ENCODE results near the gene UBAP1. TPM values are rescaled to one million over a fixed set of nuclear protein-coding genes. Genes with fewer than 3 reads are reported as not detected.

The UBAP1 gene
- total and polyA plus RNA-seq, 9 of the 15 experiments (the other 6 are each of a cell fraction or from before 2014, with no cell fraction given), result 1.3 to 33.4 (median 16.5) TPM

DNA sequence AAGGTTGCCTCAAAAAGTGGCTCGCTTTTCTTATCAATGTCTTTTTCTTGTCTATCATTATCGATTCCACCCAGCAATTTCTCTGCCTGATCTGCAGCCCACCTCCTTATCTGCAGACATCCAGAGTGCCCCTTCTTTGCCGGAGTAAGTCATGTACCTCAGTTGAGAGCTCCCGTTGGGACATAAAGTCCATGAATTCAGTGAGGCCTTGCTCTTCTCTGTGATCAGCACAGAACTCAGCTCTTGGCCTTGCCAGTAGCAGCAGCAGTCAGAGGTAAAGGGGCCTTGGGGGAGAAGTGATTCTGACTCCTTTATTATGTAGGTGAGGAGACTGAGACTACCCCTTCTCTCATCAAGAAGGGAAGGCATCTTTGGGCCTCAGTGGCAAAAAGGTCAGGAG, 27.4 kb upstream of the UBAP1 start (continued):
- TF ChIP-seq, protein P1, sequence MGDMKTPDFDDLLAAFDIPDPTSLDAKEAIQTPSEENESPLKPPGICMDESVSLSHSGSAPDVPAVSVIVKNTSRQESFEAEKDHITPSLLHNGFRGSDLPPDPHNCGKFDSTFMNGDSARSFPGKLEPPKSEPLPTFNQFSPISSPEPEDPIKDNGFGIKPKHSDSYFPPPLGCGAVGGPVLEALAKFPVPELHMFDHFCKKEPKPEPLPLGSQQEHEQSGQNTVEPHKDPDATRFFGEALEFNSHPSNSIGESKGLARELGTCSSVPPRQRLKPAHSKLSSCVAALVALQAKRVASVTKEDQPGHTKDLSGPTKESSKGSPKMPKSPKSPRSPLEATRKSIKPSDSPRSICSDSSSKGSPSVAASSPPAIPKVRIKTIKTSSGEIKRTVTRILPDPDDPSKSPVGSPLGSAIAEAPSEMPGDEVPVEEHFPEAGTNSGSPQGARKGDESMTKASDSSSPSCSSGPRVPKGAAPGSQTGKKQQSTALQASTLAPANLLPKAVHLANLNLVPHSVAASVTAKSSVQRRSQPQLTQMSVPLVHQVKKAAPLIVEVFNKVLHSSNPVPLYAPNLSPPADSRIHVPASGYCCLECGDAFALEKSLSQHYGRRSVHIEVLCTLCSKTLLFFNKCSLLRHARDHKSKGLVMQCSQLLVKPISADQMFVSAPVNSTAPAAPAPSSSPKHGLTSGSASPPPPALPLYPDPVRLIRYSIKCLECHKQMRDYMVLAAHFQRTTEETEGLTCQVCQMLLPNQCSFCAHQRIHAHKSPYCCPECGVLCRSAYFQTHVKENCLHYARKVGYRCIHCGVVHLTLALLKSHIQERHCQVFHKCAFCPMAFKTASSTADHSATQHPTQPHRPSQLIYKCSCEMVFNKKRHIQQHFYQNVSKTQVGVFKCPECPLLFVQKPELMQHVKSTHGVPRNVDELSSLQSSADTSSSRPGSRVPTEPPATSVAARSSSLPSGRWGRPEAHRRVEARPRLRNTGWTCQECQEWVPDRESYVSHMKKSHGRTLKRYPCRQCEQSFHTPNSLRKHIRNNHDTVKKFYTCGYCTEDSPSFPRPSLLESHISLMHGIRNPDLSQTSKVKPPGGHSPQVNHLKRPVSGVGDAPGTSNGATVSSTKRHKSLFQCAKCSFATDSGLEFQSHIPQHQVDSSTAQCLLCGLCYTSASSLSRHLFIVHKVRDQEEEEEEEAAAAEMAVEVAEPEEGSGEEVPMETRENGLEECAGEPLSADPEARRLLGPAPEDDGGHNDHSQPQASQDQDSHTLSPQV (IDR thresholded peaks at IDR 0.05), result peak; percentile 73
- TF ChIP-seq ZNF780A (CRISPR knock-in tag; IDR thresholded peaks at IDR 0.05) (no peak), CBFA2T3 (IDR thresholded peaks at IDR 0.05) (peak; percentile 75), TEAD4 (IDR thresholded peaks at IDR 0.05; ENCODE audit: low read length) (peak; percentile 21; the same call in 1 of the 2 replicates), TEAD4 (CRISPR knock-in tag; IDR thresholded peaks at IDR 0.05; ENCODE audit: borderline replicate concordance) (no peak), ZNF57 (CRISPR knock-in tag; IDR thresholded peaks at IDR 0.05) (no peak)
- TF ChIP-seq, protein P2, sequence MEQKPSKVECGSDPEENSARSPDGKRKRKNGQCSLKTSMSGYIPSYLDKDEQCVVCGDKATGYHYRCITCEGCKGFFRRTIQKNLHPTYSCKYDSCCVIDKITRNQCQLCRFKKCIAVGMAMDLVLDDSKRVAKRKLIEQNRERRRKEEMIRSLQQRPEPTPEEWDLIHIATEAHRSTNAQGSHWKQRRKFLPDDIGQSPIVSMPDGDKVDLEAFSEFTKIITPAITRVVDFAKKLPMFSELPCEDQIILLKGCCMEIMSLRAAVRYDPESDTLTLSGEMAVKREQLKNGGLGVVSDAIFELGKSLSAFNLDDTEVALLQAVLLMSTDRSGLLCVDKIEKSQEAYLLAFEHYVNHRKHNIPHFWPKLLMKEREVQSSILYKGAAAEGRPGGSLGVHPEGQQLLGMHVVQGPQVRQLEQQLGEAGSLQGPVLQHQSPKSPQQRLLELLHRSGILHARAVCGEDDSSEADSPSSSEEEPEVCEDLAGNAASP (IDR thresholded peaks at IDR 0.05), result no peak
- TF ChIP-seq, protein P3, sequence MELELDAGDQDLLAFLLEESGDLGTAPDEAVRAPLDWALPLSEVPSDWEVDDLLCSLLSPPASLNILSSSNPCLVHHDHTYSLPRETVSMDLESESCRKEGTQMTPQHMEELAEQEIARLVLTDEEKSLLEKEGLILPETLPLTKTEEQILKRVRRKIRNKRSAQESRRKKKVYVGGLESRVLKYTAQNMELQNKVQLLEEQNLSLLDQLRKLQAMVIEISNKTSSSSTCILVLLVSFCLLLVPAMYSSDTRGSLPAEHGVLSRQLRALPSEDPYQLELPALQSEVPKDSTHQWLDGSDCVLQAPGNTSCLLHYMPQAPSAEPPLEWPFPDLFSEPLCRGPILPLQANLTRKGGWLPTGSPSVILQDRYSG (tag; conservative IDR thresholded peaks at IDR 0.05; ENCODE audit: low read depth), result peak; percentile 58; the same call in 1 of the 2 replicates
- TF ChIP-seq, protein P4, sequence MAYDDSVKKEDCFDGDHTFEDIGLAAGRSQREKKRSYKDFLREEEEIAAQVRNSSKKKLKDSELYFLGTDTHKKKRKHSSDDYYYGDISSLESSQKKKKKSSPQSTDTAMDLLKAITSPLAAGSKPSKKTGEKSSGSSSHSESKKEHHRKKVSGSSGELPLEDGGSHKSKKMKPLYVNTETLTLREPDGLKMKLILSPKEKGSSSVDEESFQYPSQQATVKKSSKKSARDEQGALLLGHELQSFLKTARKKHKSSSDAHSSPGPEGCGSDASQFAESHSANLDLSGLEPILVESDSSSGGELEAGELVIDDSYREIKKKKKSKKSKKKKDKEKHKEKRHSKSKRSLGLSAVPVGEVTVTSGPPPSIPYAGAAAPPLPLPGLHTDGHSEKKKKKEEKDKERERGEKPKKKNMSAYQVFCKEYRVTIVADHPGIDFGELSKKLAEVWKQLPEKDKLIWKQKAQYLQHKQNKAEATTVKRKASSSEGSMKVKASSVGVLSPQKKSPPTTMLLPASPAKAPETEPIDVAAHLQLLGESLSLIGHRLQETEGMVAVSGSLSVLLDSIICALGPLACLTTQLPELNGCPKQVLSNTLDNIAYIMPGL (CRISPR knock-in tag; IDR thresholded peaks at IDR 0.05), result no peak
